Spleen (tissue), 11 donors: Measurements from ENCODE around the gene EIPR1. TPM values are rescaled to one million over a fixed set of nuclear protein-coding genes. Genes with fewer than 3 reads are reported as not detected.

Experiments
- DNase-seq: peaks from one replicate; pipeline ENCODE4 v3.0.0-alpha.2; 2020
- H3K27ac ChIP-seq, 8 donors: fragments of 200-600 bp; sonication (generic) in 7 of 8; 1 replicate in 4 of 8; 2 replicates in 4 of 8; pipeline versions ENCODE4 v1.5.0 to v1.8.0; 2016 to 2021; ENCODE audit warnings: inconsistent platforms in 4 of 8, mild to moderate bottlenecking in 4 of 8, moderate library complexity in 1 of 8
- H3K27me3 ChIP-seq, 7 donors: fragments of 200-600 bp; sonication (generic) in 6 of 7; replicated peaks in 1 of 7; 1 replicate in 4 of 7; 2 replicates in 3 of 7; pipeline versions ENCODE4 v1.5.0 to v1.8.0; 2016 to 2021; ENCODE audit warnings: inconsistent platforms in 3 of 7, mild to moderate bottlenecking in 1 of 7
- H3K36me3 ChIP-seq, 6 donors: fragments of 200-600 bp; sonication (generic) in 5 of 6; 1 replicate in 4 of 6; 2 replicates in 2 of 6; pipeline versions ENCODE4 v1.5.0 to v1.8.0; 2016 to 2021; ENCODE audit warnings: inconsistent platforms in 2 of 6
- H3K4me1 ChIP-seq, 6 donors: fragments of 200-600 bp; sonication (generic) in 5 of 6; 1 replicate in 3 of 6; 2 replicates in 3 of 6; pipeline versions ENCODE4 v1.5.0 to v1.8.0; 2016 to 2021; ENCODE audit warnings: inconsistent platforms in 3 of 6
- H3K4me3 ChIP-seq, 8 donors: fragments of 200-600 bp; sonication (generic) in 7 of 8; 1 replicate in 4 of 8; 2 replicates in 4 of 8; pipeline versions ENCODE4 v1.5.0 to v1.8.0; 2016 to 2021; ENCODE audit warnings: inconsistent platforms in 4 of 8, mild to moderate bottlenecking in 4 of 8, moderate library complexity in 2 of 8
- H3K9me3 ChIP-seq, 8 donors: fragments of 200-600 bp; sonication (generic) in 7 of 8; 1 replicate in 4 of 8; 2 replicates in 4 of 8; pipeline versions ENCODE4 v1.5.0 to v1.8.0; 2016 to 2021; ENCODE audit warnings: inconsistent platforms in 4 of 8
- POLR2A ChIP-seq, 3 donors: fragments of 450-650 bp; IDR thresholded peaks; one replicate each; pipeline ENCODE4 v1.5.1; 2017; ENCODE audit warnings: antibody characterized with exemption in 3 of 3, mild to moderate bottlenecking in 1 of 3
- POLR2AphosphoS5 ChIP-seq, 3 donors: sonication (generic); formaldehyde crosslinking; IDR thresholded peaks; one replicate each; pipeline ENCODE4 v1.5.1; 2017; ENCODE audit warnings: antibody characterized with exemption in 3 of 3
- WGBS, 5 donors: extraction: QIAGEN DNeasy Blood & Tissue Kit in 3 of 5; methylation state at CpG; one replicate each; pipeline versions ENCODE4 v1.1.5 to v1.1.7; 2013 to 2018; 5-methylcytosine and 5-hydroxymethylcytosine counted together
- intact Hi-C: fragments of 100-400 bp; cut with DNase I; formaldehyde crosslinking; loops from one replicate; pipeline ENCODE4 v1.15.0; 2023; ENCODE audit warnings: low total_unique reads
- polyA plus RNA-seq, 3 donors: library from polyadenylated mRNA; stranded (reverse); fragments of 200-250 nt; gene quantifications; one replicate each; pipeline ENCODE4 v1.2.1, GENCODE V29; 2013
- total RNA-seq, 7 donors: library from RNA; depleted of rRNA in 3 of 7; stranded (reverse); fragments of >200 nt in 3 of 7; fragmentation: NEBNext Ultra II Directional in 4 of 7; extraction: Animal tissue kit (Norgen Biotek cat#: 25700) in 4 of 7; gene quantifications; one replicate each; pipeline versions ENCODE4 v1.1.0 to v1.2.1, GENCODE V29; 2016 to 2021
- TF ChIP-seq, protein P1 (sequence below), 11 experiments: fragments of 200-600 bp in 7 of 11; fragments of 450-650 bp in 4 of 11; sonication (generic) in 4 of 11; IDR thresholded peaks in 8 of 11; conservative IDR thresholded peaks in 3 of 11; 1 replicate in 7 of 11; 2 replicates in 4 of 11; pipeline versions ENCODE4 v1.4.0 to v1.8.0; 2016 to 2021; ENCODE audit warnings: antibody characterized with exemption in 11 of 11, inconsistent platforms in 4 of 11, mild to moderate bottlenecking in 1 of 11
- donor health status: healthy with polysubstance abuse.
- donor health status: DM: no; HTN: no; CAD: no; lungs with moderate emphysema.
- donor health status: DM: no; HTN: no; CAD: no.
- donor health status: Bipolar disorder and iron deficiency.
- donor health status: healthy.
- donor health status: DM: no; HTN: no; CAD: no.
- donor health status: DM: yes; HTN: yes; CAD: no.

The EIPR1 gene
- total and polyA plus RNA-seq, 10 donors, result 16.1 to 60.1 (median 26.3) TPM

DNA sequence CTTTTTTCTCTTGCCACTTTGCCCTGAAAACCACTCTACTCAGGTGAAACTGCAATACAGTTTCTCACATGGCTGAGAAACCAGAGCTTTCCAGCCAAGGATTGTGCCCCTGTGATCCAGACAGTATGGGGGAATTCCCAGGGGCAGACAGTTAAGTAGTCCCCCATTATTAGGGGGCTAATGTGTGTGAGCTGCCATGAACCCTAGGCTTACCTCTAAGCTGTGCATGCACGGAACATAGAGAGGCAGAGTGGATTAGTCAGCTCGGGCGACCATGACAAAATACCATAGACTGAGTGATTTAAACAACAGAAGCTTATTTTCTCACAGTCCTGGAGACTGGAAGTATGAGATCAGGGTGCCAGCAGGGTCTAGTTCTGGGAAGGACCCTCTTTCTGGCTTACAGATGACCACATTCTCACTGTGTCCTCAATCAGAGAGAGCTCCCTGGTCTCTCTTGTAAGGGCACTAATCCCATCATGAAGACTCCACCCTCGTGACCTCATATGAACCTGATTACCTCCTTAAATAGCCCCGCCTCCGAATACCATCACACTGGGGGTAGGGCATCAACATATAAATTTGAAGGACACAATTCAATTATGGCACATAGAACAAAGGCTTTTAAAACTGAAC lies 215.1 kb downstream of the EIPR1 start:
- TF ChIP-seq, protein P1, sequence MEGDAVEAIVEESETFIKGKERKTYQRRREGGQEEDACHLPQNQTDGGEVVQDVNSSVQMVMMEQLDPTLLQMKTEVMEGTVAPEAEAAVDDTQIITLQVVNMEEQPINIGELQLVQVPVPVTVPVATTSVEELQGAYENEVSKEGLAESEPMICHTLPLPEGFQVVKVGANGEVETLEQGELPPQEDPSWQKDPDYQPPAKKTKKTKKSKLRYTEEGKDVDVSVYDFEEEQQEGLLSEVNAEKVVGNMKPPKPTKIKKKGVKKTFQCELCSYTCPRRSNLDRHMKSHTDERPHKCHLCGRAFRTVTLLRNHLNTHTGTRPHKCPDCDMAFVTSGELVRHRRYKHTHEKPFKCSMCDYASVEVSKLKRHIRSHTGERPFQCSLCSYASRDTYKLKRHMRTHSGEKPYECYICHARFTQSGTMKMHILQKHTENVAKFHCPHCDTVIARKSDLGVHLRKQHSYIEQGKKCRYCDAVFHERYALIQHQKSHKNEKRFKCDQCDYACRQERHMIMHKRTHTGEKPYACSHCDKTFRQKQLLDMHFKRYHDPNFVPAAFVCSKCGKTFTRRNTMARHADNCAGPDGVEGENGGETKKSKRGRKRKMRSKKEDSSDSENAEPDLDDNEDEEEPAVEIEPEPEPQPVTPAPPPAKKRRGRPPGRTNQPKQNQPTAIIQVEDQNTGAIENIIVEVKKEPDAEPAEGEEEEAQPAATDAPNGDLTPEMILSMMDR (IDR thresholded peaks at IDR 0.05 in 8 of 11, conservative IDR thresholded peaks at IDR 0.05 in 3 of 11), result no peak
- no peak for TF ChIP-seq POLR2A (IDR thresholded peaks at IDR 0.05)
- no peak for TF ChIP-seq POLR2AphosphoS5 (IDR thresholded peaks at IDR 0.05)
- Histone ChIP-seq H3K27ac (no peak overlapping the region), H3K27me3 (no peaks in the 10 kb centered on the region), H3K4me1 (no peaks in the 10 kb centered on the region), H3K36me3 (peaks cover 0 to 46% (median 0%) of the 10 kb centered on the region in 6 donors), H3K9me3 (peaks cover 6 to 54% (median 43%) of the 10 kb centered on the region in 8 donors), H3K4me3 (no peak overlapping the region)
- 89 to 99% (median 91%) methylated on average over 6 of the region's 6 CpGs for WGBS, 5 donors
- intact Hi-C loops, result no loop called here
- DNase-seq, result no peak

DNA sequence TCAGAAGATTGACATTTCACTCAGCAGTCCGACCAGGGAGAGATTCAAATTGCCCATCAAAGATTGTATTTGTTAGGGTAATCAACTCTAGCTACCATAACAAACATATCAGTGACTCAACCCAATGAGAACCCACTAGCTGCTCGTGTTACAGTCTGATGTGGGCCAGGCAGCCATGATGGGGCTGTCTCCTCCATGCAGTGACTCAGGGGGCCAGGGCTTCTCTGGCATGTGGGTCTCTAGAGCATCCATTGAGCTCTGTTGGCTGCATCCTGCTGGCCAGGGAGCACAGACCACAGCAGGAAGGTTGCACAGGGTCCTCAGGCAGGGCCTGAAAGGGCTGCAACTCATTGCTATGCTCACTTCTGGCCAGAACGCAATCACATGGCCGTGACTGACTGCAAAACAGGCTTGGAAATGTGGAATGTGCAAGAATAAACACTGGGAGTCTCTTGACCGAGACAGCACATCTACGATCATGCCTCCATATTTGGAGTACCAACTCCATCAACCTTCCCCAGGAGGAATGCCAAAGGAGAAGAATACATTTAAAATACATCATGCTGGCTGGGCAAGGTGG lies 216.8 kb downstream of the EIPR1 start:
- intact Hi-C loops, result no loop called here
- no peak overlapping the region for H3K4me3 ChIP-seq
- TF ChIP-seq, protein P1 (IDR thresholded peaks at IDR 0.05 in 8 of 11, conservative IDR thresholded peaks at IDR 0.05 in 3 of 11), result no peak
- TF ChIP-seq POLR2A (IDR thresholded peaks at IDR 0.05), result no peak
- TF ChIP-seq POLR2AphosphoS5 (IDR thresholded peaks at IDR 0.05), result no peak
- H3K36me3 ChIP-seq, result peaks cover 0 to 36% (median 0%) of the 10 kb centered on the region in 6 donors
- peak; percentile 48 for DNase-seq
- H3K27ac ChIP-seq, result no peak overlapping the region
- 92 to 96% (median 95%) methylated on average over 6 of the region's 6 CpGs for WGBS, 5 donors
- peaks cover 6 to 48% (median 42%) of the 10 kb centered on the region in 8 donors for H3K9me3 ChIP-seq
- no peaks in the 10 kb centered on the region for H3K27me3 ChIP-seq
- H3K4me1 ChIP-seq, result no peaks in the 10 kb centered on the region

DNA sequence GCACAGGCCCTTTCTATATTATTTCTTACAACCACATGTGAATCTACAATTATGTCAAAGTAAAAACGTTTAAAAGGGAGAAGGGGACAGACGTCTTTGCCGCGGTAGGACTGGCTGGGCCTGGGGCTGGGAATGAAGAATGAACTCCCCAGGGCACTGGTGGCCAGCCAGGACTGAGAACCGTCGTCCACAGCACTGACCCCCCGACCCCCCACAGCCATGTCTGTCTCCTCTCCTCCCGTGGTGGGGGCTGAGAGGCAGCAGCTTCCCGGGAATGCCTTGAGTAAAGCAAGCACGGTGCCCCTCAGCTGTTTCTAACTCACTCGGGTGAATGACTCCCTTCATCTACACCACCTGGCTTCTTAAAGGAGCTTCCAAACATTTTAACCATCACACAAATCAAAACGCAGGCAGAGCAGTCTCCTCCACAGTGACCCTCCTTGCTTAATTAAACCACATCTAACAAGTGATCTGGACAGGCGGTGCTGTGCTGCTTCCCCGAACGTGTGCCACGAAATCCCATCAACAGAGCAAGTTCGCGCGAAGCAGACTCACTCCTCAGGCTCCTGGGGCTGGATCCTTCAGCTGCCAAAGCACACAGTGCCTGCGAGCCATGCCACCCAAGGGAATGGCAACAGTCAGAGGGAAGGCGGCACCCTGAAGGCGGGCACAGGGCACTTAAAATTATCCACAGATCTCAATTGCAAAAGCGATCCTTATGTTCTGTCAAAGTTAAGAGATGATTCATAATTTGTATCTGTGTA lies 217.7 kb downstream of the EIPR1 start:
- no peaks in the 10 kb centered on the region for H3K4me1 ChIP-seq
- 80 to 89% (median 88%) methylated on average over 23 of the region's 23 CpGs for WGBS, 5 donors
- no peak overlapping the region for H3K27ac ChIP-seq
- peaks cover 0 to 35% (median 0%) of the 10 kb centered on the region in 6 donors for H3K36me3 ChIP-seq
- H3K9me3 ChIP-seq, result peaks cover 6 to 39% (median 34%) of the 10 kb centered on the region in 8 donors
- no peaks in the 10 kb centered on the region for H3K27me3 ChIP-seq
- intact Hi-C loops, result no loop called here
- H3K4me3 ChIP-seq, result no peak overlapping the region
- peak; percentile 62 for DNase-seq
- TF ChIP-seq, protein P1 (IDR thresholded peaks at IDR 0.05 in 8 of 11, conservative IDR thresholded peaks at IDR 0.05 in 3 of 11), result no peak
- TF ChIP-seq POLR2AphosphoS5 (IDR thresholded peaks at IDR 0.05) (no peak), POLR2A (IDR thresholded peaks at IDR 0.05) (no peak)

DNA sequence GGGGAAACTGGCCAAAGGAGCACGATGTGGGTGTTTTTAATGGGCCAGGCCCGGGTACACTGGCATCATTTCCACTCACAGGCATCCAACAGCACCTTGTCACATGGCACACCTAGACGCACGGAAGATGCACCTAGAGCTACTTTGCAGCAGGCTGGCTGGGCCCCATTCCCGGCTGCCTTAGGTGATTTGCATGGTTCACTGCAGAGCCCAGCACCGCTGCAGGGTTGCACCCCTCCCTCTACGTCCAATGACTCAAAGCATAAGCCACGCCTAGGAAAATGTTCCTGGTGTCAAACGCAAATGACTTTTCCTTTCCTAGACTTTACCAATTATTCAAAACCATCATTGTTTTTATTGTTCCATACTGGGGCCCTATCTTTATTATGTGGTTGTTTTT lies 222.9 kb downstream of the EIPR1 start:
- Histone ChIP-seq H3K4me1 (peaks cover 0 to 5% (median 0%) of the 10 kb centered on the region in 6 donors), H3K27me3 (no peaks in the 10 kb centered on the region), H3K27ac (no peak overlapping the region), H3K36me3 (peaks cover 0 to 22% (median 0%) of the 10 kb centered on the region in 6 donors), H3K9me3 (peaks cover 0 to 16% (median 7%) of the 10 kb centered on the region in 8 donors), H3K4me3 (no peak overlapping the region)
- intact Hi-C loops, result no loop called here
- DNase-seq, result no peak
- 80 to 93% (median 90%) methylated on average over 9 of the region's 9 CpGs for WGBS, 5 donors
- TF ChIP-seq POLR2AphosphoS5 (IDR thresholded peaks at IDR 0.05) (no peak), POLR2A (IDR thresholded peaks at IDR 0.05) (no peak)
- TF ChIP-seq, protein P1 (IDR thresholded peaks at IDR 0.05 in 8 of 11, conservative IDR thresholded peaks at IDR 0.05 in 3 of 11), result no peak
